Mesenchymal stem cell (in vitro differentiated cells and primary cell): ENCODE data around the gene TTLL9.

Source experiments
- DNase-seq: peaks from one replicate; pipeline ENCODE4 v3.0.0-alpha.2; 2013
- H2AFZ ChIP-seq: one replicate; pipeline ENCODE4 v1.6.1; 2013; ENCODE audit warnings: low read depth, mild to moderate bottlenecking, control low read depth, inconsistent platforms, low read length, moderate library complexity
- H2AK5ac ChIP-seq: 2 replicates; pipeline ENCODE4 v1.6.1; 2013; ENCODE audit warnings: low read length, moderate library complexity, mild to moderate bottlenecking, inconsistent platforms; ENCODE audit not compliant: severe bottlenecking
- H2BK120ac ChIP-seq: one replicate; pipeline ENCODE4 v1.6.1; 2013; ENCODE audit warnings: low read depth, mild to moderate bottlenecking, inconsistent platforms, low read length, moderate library complexity
- H2BK12ac ChIP-seq, 2 experiments: one replicate each; pipeline ENCODE4 v1.6.1; 2013; ENCODE audit warnings: inconsistent platforms in 2 of 2, low read length in 2 of 2, mild to moderate bottlenecking in 2 of 2, moderate library complexity in 2 of 2, control low read depth in 1 of 2
- H2BK15ac ChIP-seq: one replicate; pipeline ENCODE4 v1.6.1; 2013; ENCODE audit warnings: mild to moderate bottlenecking, low read depth, inconsistent platforms; ENCODE audit not compliant: poor library complexity, severe bottlenecking
- H2BK5ac ChIP-seq: 2 replicates; pipeline ENCODE4 v1.6.1; 2013; ENCODE audit warnings: low read depth, mild to moderate bottlenecking, low read length, control low read depth, inconsistent platforms; ENCODE audit not compliant: poor library complexity, severe bottlenecking
- H3K14ac ChIP-seq, 2 experiments: one replicate each; pipeline ENCODE4 v1.6.1; 2013; ENCODE audit warnings: inconsistent platforms in 2 of 2, low read length in 2 of 2, control low read depth in 1 of 2, mild to moderate bottlenecking in 1 of 2, moderate library complexity in 1 of 2
- H3K18ac ChIP-seq, 2 experiments: one replicate each; pipeline ENCODE4 v1.6.1; 2013; ENCODE audit warnings: inconsistent platforms in 2 of 2, low read length in 2 of 2, control low read depth in 1 of 2, low read depth in 1 of 2, mild to moderate bottlenecking in 1 of 2
- H3K23ac ChIP-seq, 2 experiments: one replicate each; pipeline ENCODE4 v1.6.1; 2013; ENCODE audit warnings: inconsistent platforms in 2 of 2, low read length in 2 of 2, mild to moderate bottlenecking in 2 of 2, moderate library complexity in 2 of 2, control low read depth in 1 of 2
- H3K27ac ChIP-seq: 2 replicates; pipeline ENCODE4 v1.5.1; 2013; ENCODE audit warnings: mild to moderate bottlenecking, moderate library complexity, low read length, control low read depth, inconsistent platforms; ENCODE audit not compliant: poor library complexity, severe bottlenecking
- H3K27me3 ChIP-seq, 2 experiments: 2 replicates each; pipeline versions ENCODE4 v1.6.1 to v1.7.0; 2013; ENCODE audit warnings: low read length in 2 of 2, mild to moderate bottlenecking in 2 of 2, moderate library complexity in 2 of 2, control low read depth in 1 of 2, inconsistent platforms in 1 of 2; ENCODE audit not compliant: control insufficient read depth in 1 of 2, insufficient read depth in 1 of 2
- H3K36me3 ChIP-seq, 2 experiments: 2 replicates each; pipeline versions ENCODE4 v1.6.1 to v1.7.0; 2013; ENCODE audit warnings: low read length in 2 of 2, control low read depth in 1 of 2, inconsistent platforms in 1 of 2, low read depth in 1 of 2, mild to moderate bottlenecking in 1 of 2; ENCODE audit not compliant: insufficient read depth in 2 of 2, control insufficient read depth in 1 of 2
- H3K4ac ChIP-seq, 2 experiments: one replicate each; pipeline ENCODE4 v1.6.1; 2013; ENCODE audit warnings: inconsistent platforms in 2 of 2, low read length in 2 of 2, mild to moderate bottlenecking in 2 of 2, moderate library complexity in 2 of 2, control low read depth in 1 of 2, low read depth in 1 of 2
- H3K4me1 ChIP-seq: 2 replicates; pipeline ENCODE4 v1.6.1; 2013; ENCODE audit warnings: low read depth, low read length, control low read depth; ENCODE audit not compliant: control insufficient read depth, insufficient read depth
- H3K4me2 ChIP-seq: 2 replicates; pipeline ENCODE4 v1.6.1; 2013; ENCODE audit warnings: low read length, mild to moderate bottlenecking, inconsistent platforms; ENCODE audit not compliant: poor library complexity, severe bottlenecking
- H3K4me3 ChIP-seq, 2 experiments: 2 replicates each; pipeline versions ENCODE4 v1.5.1 to v1.7.0; 2013; ENCODE audit warnings: low read length in 2 of 2, mild to moderate bottlenecking in 2 of 2, control low read depth in 1 of 2, low read depth in 1 of 2; ENCODE audit not compliant: insufficient read depth in 1 of 2
- H3K79me1 ChIP-seq: replicated peaks from 2 replicates; pipeline ENCODE4 v1.6.1; 2013; ENCODE audit warnings: mild to moderate bottlenecking, control low read depth, low read length, inconsistent platforms; ENCODE audit not compliant: poor library complexity, severe bottlenecking
- H3K9ac ChIP-seq: 2 replicates; pipeline ENCODE4 v1.7.0; 2013; ENCODE audit warnings: mild to moderate bottlenecking, low read length, moderate library complexity
- H3K9me3 ChIP-seq: 2 replicates; pipeline ENCODE4 v1.7.0; 2013; ENCODE audit warnings: mild to moderate bottlenecking, low read length; ENCODE audit not compliant: control insufficient read depth
- H4K8ac ChIP-seq: one replicate; pipeline ENCODE4 v1.6.1; 2013; ENCODE audit warnings: inconsistent platforms, mild to moderate bottlenecking, low read length, moderate library complexity
- H4K91ac ChIP-seq: one replicate; pipeline ENCODE4 v1.6.1; 2013; ENCODE audit warnings: mild to moderate bottlenecking, low read length, inconsistent platforms
- WGBS: methylation state at CpG from one replicate; pipeline ENCODE4 v1.1.7; 2013; ENCODE audit warnings: mixed read lengths; 5-methylcytosine and 5-hydroxymethylcytosine counted together

The TTLL9 gene

DNA sequence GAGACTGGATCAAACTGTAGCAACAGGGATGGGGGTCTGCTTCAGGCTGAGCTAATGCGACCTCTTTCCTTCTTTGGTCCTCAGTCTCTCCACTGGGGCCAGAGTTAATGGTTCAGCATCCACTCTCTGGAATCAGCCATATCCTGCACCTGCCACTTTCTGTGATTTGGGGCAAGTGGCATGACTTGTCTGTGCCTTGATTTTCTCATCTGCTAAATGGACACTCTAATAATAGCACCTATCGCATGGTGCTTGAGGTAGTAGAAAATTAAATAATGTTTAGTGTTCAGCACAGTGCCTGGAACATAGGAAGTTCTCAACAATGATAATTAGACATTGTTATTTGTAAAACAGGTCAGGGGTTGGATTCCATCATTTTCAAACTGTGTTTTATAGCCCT lies 103.9 kb downstream of the TTLL9 start:
- H3K18ac ChIP-seq: no peak overlapping the region

DNA sequence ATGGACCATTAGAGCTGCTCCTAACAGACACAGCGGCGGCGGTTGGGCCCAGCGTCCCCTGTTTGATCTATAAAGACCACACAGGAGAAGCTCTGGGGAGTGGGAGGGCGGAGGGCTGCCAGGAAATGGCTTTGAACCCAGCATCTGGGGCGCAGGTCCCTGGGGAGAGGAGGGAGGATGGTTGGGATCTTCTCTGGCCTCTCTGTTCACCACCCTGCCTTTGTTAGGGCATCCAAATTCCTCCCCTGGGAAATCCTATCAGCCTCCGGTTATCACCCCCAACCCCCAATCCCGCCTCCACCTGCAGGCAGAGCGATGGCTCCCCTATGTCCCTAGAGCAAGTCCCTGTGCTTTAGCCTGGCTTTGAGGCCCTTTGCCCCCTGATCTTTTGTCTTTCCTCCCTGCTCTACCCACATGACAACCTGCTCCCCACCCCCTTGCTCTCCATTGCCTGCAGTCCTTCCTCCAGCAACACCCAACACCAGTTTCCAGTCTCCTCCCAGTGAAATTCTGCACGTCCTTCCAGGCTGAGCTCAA lies 104.6 kb downstream of the TTLL9 start:
- H3K23ac ChIP-seq: no peak overlapping the region
- no peak overlapping the region for H3K18ac ChIP-seq
- DNase-seq: no peak
- H2BK12ac ChIP-seq: no peak overlapping the region
- no peak overlapping the region for H3K4me2 ChIP-seq
- H3K36me3 ChIP-seq: no peaks in the 10 kb centered on the region
- no peak overlapping the region for H2BK5ac ChIP-seq
- no peak overlapping the region for H2BK15ac ChIP-seq
- H3K27ac ChIP-seq: no peak overlapping the region
- H2AFZ ChIP-seq: no peak overlapping the region
- H3K4ac ChIP-seq: no peak overlapping the region
- no peak overlapping the region for H2AK5ac ChIP-seq
- H3K14ac ChIP-seq: no peak overlapping the region
- no peak overlapping the region for H3K9ac ChIP-seq
- no peaks in the 10 kb centered on the region for H3K79me1 ChIP-seq
- H4K8ac ChIP-seq: no peak overlapping the region
- H3K4me3 ChIP-seq: no peak overlapping the region
- no peak overlapping the region for H4K91ac ChIP-seq
- H2BK120ac ChIP-seq: no peak overlapping the region
- WGBS: 23% methylated on average over 9 of the region's 10 CpGs
- H3K4me1 ChIP-seq: peaks cover 12% of the 10 kb centered on the region
- peaks cover 58 to 82% of the 10 kb centered on the region in 2 experiments for H3K27me3 ChIP-seq
- no peaks in the 10 kb centered on the region for H3K9me3 ChIP-seq

More for the DNA sequence above, 103.9 kb downstream of the TTLL9 start:
- no peak overlapping the region for H3K4ac ChIP-seq
- no peaks in the 10 kb centered on the region for H3K36me3 ChIP-seq
- no peak overlapping the region for H2BK15ac ChIP-seq
- H2AFZ ChIP-seq: no peak overlapping the region
- no peak overlapping the region for H3K9ac ChIP-seq
- H2BK5ac ChIP-seq: no peak overlapping the region
- H2AK5ac ChIP-seq: no peak overlapping the region
- DNase-seq: no peak
- H3K14ac ChIP-seq: no peak overlapping the region
- no peaks in the 10 kb centered on the region for H3K79me1 ChIP-seq
- H3K4me2 ChIP-seq: no peak overlapping the region
- WGBS: 100% methylated on average over 2 of the region's 2 CpGs
- H3K4me3 ChIP-seq: no peak overlapping the region
- no peak overlapping the region for H3K27ac ChIP-seq
- H2BK12ac ChIP-seq: no peak overlapping the region
- H2BK120ac ChIP-seq: no peak overlapping the region
- H3K4me1 ChIP-seq: peaks cover 12% of the 10 kb centered on the region
- no peak overlapping the region for H4K91ac ChIP-seq
- H3K27me3 ChIP-seq: peaks cover 65 to 82% of the 10 kb centered on the region in 2 experiments
- no peak overlapping the region for H3K23ac ChIP-seq
- no peak overlapping the region for H4K8ac ChIP-seq
- no peaks in the 10 kb centered on the region for H3K9me3 ChIP-seq

DNA sequence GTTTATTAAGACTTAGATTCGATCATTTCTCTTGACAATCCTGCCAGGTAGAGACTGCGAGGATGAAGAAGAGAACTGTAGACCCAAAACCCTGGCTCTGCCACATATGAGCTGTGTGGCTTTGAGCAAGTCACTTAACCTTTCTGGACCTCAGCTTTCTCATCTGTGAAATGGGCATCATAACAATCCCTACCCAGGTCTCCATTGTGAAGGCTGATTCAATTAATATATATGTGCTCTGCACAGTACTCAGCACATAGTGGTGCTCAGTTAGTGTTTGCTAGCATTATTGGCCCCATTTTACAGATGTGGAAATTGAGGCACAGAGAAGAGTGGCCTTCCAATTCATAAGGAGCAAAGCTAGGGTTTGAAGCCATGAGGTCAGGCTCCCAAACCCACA lies 105.4 kb downstream of the TTLL9 start:
- peaks cover 12% of the 10 kb centered on the region for H3K4me1 ChIP-seq
- H3K9me3 ChIP-seq: no peaks in the 10 kb centered on the region
- no peak overlapping the region for H2AK5ac ChIP-seq
- no peak overlapping the region for H3K27ac ChIP-seq
- H3K36me3 ChIP-seq: no peaks in the 10 kb centered on the region
- no peak overlapping the region for H3K4me3 ChIP-seq
- WGBS: 87% methylated on average over 2 of the region's 2 CpGs
- H3K27me3 ChIP-seq: peaks cover 56 to 80% of the 10 kb centered on the region in 2 experiments
- no peak overlapping the region for H2BK12ac ChIP-seq
- H3K9ac ChIP-seq: no peak overlapping the region
- H2BK15ac ChIP-seq: no peak overlapping the region
- no peak overlapping the region for H4K8ac ChIP-seq
- no peaks in the 10 kb centered on the region for H3K79me1 ChIP-seq
- H2BK5ac ChIP-seq: no peak overlapping the region
- no peak overlapping the region for H3K18ac ChIP-seq
- no peak overlapping the region for H2BK120ac ChIP-seq
- H3K14ac ChIP-seq: no peak overlapping the region
- DNase-seq: no peak
- H3K4me2 ChIP-seq: no peak overlapping the region
- H2AFZ ChIP-seq: no peak overlapping the region
- H3K23ac ChIP-seq: no peak overlapping the region
- H4K91ac ChIP-seq: no peak overlapping the region
- H3K4ac ChIP-seq: no peak overlapping the region

DNA sequence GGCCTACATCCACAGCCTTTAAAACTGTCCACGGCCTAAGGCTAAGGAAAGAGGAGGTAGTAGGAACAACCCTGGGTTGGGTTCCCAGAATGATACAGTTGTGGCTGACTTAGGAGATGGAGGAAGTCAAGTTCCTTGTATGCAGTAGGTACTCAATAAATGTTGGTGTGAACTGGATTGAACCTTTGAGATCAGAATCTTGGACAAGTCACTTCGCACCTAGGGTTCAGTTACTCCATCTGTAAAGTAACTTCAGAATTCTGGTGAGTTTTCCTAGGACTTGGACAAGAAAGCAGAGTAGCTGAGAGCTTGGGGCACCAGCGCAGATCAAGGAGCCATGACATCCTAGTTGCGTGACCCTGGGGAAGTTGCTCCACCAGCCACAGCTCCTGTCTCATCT lies 106.6 kb downstream of the TTLL9 start:
- H3K27ac ChIP-seq: no peak overlapping the region
- H3K4me2 ChIP-seq: no peak overlapping the region
- no peak overlapping the region for H3K4me3 ChIP-seq
- no peak overlapping the region for H3K9ac ChIP-seq
- no peak overlapping the region for H4K8ac ChIP-seq
- no peak overlapping the region for H2BK12ac ChIP-seq
- no peaks in the 10 kb centered on the region for H3K79me1 ChIP-seq
- peaks cover 51 to 76% of the 10 kb centered on the region in 2 experiments for H3K27me3 ChIP-seq
- 83% methylated on average over 4 of the region's 4 CpGs for WGBS
- no peak overlapping the region for H2AK5ac ChIP-seq
- no peak overlapping the region for H3K18ac ChIP-seq
- no peak overlapping the region for H3K4ac ChIP-seq
- H3K9me3 ChIP-seq: no peaks in the 10 kb centered on the region
- H4K91ac ChIP-seq: no peak overlapping the region
- H3K36me3 ChIP-seq: no peaks in the 10 kb centered on the region
- H2BK15ac ChIP-seq: no peak overlapping the region
- H3K14ac ChIP-seq: no peak overlapping the region
- no peak overlapping the region for H2AFZ ChIP-seq
- H2BK120ac ChIP-seq: no peak overlapping the region
- no peak overlapping the region for H2BK5ac ChIP-seq
- no peak for DNase-seq
- peaks cover 12% of the 10 kb centered on the region for H3K4me1 ChIP-seq
- H3K23ac ChIP-seq: no peak overlapping the region
